Epithelial cell of proximal tubule (primary cell): ENCODE data around the gene MBNL2. TPM values are rescaled to one million over a fixed set of nuclear protein-coding genes. Genes with fewer than 3 reads are reported as not detected.

ENCODE experiments used
- DNase-seq: peaks from one replicate; pipeline ENCODE4 v3.0.0-alpha.2; 2011; ENCODE audit warnings: low read depth
- H3K4me3 ChIP-seq: 2 replicates; pipeline ENCODE4 v1.5.1; 2011; ENCODE audit warnings: low read depth, mild to moderate bottlenecking, low read length
- CTCF ChIP-seq: conservative IDR thresholded peaks from 2 replicates; pipeline ENCODE4 v1.5.1; 2012; ENCODE audit warnings: low read depth, mild to moderate bottlenecking, low read length
- total RNA-seq: library from RNA; depleted of rRNA; stranded (reverse); fragments of >200 nt; gene quantifications from 2 replicates; pipeline ENCODE4 v1.2.3, GENCODE V29; 2015

The MBNL2 gene
- total RNA-seq, 1 donor from 2014 or later, result 28.8 TPM

GRCh38 chr13:97316390-97316789 is 94.3 kb downstream of the MBNL2 start:
- H3K4me3 ChIP-seq, result no peak overlapping the region
- no peak for TF ChIP-seq CTCF
- no peak for DNase-seq

- no peak for DNase-seq
- no peak for TF ChIP-seq CTCF
- no peak overlapping the region for H3K4me3 ChIP-seq
Measured at GRCh38 chr13:97317933-97318332, 95.8 kb downstream of the MBNL2 start.

- H3K4me3 ChIP-seq, result no peak overlapping the region
- no peak for TF ChIP-seq CTCF
- no peak for DNase-seq
Measured at GRCh38 chr13:97318532-97318931, 96.4 kb downstream of the MBNL2 start.

GRCh38 chr13:97319113-97319720 is 97.1 kb downstream of the MBNL2 start:
- no peak for TF ChIP-seq CTCF
- H3K4me3 ChIP-seq, result no peak overlapping the region
- DNase-seq, result no peak

- DNase-seq, result no peak
- no peak overlapping the region for H3K4me3 ChIP-seq
- TF ChIP-seq CTCF, result no peak
Measured at GRCh38 chr13:97321101-97321500, 99.0 kb downstream of the MBNL2 start.

- TF ChIP-seq CTCF, result no peak
- H3K4me3 ChIP-seq, result no peak overlapping the region
- no peak for DNase-seq
Measured at GRCh38 chr13:97321616-97322321, 99.6 kb downstream of the MBNL2 start.

- H3K4me3 ChIP-seq, result no peak overlapping the region
- DNase-seq, result no peak
- no peak for TF ChIP-seq CTCF
Measured at GRCh38 chr13:97322740-97323342, 100.7 kb downstream of the MBNL2 start.
